HG03457 (cell line): Measurements from ENCODE around the gene MED25.

Source experiments
- ATAC-seq: cut with Tn5 transposase; IDR thresholded peaks from one replicate; pipeline ENCODE4 v1.9.1; 2021; ENCODE audit warnings: moderate number of reproducible peaks; ENCODE audit not compliant: unreplicated experiment

MED25 gene

DNA sequence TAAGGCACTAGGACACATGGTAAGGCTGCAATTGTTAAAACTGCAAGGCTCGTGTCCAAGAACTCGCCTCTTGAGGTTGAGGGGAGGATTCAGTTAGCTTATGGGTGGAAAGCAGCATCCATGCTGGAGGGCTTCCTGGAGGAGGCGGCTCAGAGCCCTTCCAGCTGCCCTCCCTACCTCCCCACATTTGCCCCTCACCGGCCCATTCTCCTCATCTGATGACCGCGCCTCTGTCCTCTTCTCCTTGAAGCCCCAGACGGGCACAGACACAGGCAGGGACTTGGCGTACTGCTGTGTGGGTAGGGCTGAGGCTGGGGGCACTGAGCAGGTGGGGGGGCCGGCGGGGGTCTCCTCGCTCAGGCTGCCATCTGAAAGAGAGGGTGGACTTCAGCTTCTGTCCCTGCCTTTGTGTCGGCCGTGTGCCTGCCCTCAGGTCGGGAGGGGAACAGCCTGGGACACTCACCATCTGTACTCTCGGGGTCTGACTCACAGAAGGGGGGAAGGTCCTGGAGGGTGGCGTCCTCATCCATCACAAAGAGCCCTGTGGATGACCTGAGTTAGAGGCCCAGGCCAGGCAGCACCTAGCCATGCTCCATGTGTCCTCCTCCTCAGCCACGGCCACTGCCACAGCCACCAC, 53.4 kb downstream of the MED25 start:
- ATAC-seq: no peak

DNA sequence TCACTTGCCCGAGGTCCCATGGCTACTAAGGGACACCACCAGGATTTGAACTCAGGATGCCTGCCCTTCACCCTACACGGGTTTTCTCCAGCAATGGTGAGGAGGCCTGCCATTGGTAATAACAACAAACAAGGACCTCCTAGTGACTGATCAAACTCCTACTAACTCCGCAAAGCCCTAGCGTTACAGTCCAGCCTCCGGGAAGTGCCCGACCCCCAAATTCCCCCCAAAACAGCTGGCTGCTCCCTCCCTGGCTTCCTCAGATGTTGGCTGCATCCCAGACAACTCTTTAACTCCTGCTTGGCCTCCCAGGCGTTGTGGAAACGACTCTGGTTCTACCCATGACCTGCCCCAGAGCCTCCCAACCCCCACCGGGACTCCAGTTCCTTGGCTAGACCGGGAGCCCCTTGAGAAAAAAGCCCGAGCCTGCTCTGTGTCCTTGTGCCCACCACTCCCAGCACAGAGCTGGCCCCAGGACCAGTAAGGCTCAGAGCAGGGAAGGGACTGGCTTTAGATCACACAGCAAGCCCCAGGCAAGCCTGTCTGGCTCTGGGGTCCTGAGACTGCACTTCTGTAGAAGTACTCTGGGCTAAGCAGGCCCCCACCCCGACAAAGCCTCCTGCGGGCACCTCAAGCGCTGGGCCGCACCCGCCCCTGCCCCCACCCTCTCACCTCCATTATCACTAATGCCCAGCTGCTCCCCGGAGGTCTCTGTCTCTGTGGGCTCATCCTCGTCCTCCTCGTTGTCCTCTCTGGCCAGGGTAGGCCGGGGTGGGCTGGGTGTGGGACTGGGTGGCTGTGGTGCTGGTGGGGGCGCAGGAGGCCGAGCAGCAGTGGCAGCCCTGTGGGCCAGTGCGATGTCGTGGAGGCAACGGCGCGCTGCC, 54.4 kb downstream of the MED25 start:
- ATAC-seq: no peak

GRCh38 chr19:49873129-49873521, 55.0 kb downstream of the MED25 start:
- no peak for ATAC-seq

DNA sequence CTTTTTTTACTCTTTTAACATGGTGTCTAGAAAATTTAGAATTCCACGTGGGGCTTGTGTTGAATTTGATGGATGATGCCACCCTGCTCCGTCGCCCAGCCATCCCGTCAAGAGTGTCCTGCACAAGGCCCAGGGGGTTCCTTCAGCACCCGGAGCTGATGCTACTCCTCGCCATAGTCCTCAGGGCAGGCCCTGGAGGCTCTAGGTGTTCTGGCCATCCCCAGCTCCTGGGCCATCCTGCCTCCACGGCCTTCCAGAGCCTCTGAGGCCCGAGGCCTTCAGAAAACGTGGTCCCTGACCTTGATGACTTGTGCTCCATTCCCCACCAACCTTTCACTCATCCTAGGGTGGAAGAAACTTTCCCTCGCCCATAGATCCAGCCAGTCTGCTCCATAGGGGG, 55.7 kb downstream of the MED25 start:
- ATAC-seq: no peak

- no peak for ATAC-seq
Measured at GRCh38 chr19:49874503-49875157, 56.5 kb downstream of the MED25 start.

- no peak for ATAC-seq
Measured at GRCh38 chr19:49875177-49875576, 57.1 kb downstream of the MED25 start.

GRCh38 chr19:49875857-49876421, 57.9 kb downstream of the MED25 start:
- ATAC-seq: no peak

- peak; percentile 33 for ATAC-seq
Measured at GRCh38 chr19:49876422-49877019, 58.4 kb downstream of the MED25 start.

GRCh38 chr19:49877020-49877878, 59.2 kb downstream of the MED25 start, which contains the start of the genes AKT1S1 and TBC1D17:
Gene AKT1S1 (minus strand): TSS chr19:49877355. CDS start chr19:49873295, 4,060 bp downstream.
Gene TBC1D17 (plus strand): TSS chr19:49877702. CDS start chr19:49877724, 22 bp downstream.
- ATAC-seq: peak; percentile 45

DNA sequence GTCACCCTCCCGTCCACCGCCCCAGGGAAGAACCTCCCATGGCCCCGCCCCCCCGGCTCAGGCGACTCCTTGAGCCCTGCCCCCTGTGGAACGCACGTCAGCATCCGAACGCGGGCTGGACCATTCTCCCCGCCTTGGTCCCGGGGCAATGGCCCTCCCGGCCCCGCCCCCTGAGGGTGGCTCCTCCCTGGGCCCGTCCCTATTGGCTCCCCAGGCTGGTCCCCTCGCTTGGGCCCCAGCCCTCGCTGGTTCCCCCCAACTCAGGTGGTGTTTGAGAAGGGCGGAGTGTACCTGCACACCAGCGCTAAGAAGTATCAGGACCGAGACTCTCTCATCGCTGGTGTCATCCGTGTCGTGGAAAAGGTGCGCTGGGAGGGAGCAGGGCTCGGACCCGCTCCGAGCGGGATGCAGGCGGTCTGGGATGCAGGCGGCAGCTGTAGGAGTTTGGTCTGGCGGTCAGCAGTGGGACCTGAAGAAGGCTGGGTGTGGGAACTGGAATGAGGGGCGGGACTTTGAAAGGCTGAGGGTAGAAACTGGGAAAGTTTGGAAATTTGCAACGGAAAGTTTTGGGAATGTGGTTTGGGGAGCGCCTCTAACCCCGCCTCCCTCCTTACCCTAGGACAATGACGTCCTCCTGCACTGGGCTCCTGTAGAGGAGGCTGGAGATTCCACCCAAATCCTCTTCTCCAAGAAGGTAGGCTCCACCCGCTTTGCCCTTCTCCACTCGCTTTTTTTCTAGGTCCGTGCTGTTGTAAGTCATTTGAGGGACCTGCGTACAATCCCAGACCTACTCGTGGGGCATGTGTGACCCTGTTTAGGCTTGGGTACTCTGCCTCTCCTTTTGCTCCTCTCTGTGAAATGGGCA, 60.0 kb downstream of the MED25 start:
- ATAC-seq: peak; percentile 35

GRCh38 chr19:49878744-49879070, 60.6 kb downstream of the MED25 start:
- ATAC-seq: no peak

DNA sequence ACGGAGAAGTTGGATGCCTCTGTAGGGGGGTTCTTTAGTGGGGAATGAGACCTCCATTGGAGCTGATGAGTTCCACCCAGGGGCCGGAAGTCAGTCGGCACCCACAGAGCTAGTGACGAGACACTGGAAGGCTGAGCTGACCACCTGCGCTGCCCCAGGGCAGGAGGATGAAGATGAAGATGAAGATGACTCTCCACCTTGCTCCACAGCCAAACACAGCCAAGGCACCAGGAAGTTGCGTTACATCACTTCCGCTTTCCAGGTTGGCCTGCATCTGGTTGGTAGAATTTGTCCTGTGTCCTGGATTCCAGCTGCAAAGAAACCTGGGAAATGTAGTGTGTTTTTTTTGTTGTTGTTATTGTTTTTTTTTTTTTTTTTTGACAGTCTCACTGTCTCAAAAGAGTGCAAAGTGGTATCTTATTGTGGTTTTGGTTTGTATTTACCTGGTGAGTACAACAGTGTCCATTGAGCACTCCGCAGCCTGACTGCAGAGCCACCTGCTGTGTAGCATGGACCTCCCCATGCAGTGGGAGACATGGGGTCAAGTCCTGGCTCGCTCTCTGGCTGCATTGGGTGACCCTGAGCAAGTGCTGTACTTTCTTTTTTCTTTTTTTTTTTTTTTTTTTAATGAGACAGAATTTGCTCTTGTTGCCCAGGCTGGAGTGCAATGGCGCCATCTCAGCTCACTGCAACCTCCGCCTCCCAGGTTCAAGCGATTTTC, 61.3 kb downstream of the MED25 start:
- ATAC-seq: no peak

DNA sequence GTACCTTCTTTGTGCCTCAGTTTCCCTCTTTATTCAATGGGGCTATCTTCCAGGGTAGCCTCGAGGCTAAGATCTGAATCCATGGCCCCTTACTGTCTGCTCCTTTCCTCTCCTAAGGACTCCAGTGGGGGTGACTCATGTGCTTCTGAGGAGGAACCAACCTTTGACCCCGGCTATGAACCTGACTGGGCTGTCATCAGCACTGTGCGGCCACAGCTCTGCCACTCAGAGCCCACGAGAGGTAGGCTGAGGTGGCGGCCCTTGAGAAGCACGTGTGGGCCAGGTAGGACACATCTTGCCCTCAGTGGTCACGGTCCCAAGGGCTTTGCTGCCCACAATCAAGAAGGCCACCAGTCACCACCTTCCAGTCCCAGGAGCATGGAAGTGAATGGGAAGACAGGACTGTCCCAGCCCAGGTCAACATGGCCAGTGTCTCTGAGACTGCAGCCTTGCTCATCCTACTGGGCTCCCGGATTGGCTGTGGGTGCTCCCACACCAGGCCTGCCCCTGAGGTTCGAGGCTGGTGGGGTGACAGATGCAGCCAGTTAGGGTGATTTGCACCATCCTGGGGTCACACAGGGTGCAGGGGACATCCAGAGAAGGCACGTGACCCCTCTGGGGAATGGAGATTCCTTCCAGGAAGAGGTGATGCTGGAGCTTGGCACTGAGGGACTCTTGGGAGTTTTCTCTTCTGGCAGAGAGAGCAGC, 62.2 kb downstream of the MED25 start:
- no peak for ATAC-seq

DNA sequence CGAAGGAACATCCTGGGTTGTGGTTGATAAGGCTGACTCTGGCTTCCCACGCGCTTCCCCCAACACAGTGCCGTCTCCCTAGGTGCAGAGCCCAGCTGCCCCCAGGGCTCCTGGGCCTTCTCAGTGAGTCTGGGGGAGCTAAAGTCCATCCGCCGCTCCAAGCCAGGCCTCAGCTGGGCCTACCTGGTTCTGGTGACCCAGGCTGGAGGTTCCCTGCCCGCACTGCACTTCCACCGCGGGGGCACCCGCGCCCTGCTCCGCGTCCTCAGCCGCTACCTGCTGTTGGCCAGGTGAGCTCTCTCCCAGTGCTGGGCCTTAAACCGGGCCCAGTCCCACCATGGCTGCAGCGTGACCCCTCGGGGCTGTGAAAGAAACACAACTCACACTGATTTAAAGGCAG, 63.1 kb downstream of the MED25 start:
- no peak for ATAC-seq

- ATAC-seq: no peak
Measured at GRCh38 chr19:49881672-49882394, 63.7 kb downstream of the MED25 start.

- no peak for ATAC-seq
Measured at GRCh38 chr19:49882643-49883042, 64.6 kb downstream of the MED25 start.

DNA sequence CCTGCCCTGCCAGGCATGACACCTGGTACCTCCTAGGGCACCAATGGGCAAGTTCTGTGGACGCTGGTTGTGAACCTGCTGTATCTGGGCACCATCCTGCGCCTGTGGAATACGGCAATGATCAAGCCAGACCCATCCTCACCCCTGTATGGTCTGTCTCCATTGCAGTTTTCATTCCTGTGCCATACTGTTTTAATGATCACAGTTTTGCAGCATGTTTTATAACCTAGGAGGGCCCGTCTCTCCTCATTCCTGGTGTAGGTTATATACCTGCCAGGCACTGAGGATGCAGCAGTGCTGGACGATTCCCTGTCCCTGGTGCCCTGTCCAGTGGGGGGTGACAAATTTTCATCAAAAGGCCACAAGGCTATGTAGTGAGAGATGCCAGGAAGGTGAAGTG, 65.0 kb downstream of the MED25 start:
- no peak for ATAC-seq
